ENCODE measurements around the gene ZNF746. TPM values are rescaled to one million over a fixed set of nuclear protein-coding genes. Genes with fewer than 3 reads are reported as not detected.

Gene ZNF746
- total RNA-seq, 2 donors from 2014 or later = 12.2 to 14.5 TPM

- H3K36me3 ChIP-seq = no peaks in the 10 kb centered on the region
- intact Hi-C loops (cut with DNase I) = no loop called here
- no peaks in the 10 kb centered on the region for H3K9me3 ChIP-seq
- H3K9ac ChIP-seq (ENCODE audit: low read depth in 2 of 2, low read length in 2 of 2) = no peak overlapping the region
- no peak overlapping the region for H3K27ac ChIP-seq
- no peak overlapping the region for H3K4me3 ChIP-seq
- H3K27me3 ChIP-seq = no peaks in the 10 kb centered on the region
- H3K4me1 ChIP-seq = no peaks in the 10 kb centered on the region
- DNase-seq = no peak
- TF ChIP-seq, protein P1, sequence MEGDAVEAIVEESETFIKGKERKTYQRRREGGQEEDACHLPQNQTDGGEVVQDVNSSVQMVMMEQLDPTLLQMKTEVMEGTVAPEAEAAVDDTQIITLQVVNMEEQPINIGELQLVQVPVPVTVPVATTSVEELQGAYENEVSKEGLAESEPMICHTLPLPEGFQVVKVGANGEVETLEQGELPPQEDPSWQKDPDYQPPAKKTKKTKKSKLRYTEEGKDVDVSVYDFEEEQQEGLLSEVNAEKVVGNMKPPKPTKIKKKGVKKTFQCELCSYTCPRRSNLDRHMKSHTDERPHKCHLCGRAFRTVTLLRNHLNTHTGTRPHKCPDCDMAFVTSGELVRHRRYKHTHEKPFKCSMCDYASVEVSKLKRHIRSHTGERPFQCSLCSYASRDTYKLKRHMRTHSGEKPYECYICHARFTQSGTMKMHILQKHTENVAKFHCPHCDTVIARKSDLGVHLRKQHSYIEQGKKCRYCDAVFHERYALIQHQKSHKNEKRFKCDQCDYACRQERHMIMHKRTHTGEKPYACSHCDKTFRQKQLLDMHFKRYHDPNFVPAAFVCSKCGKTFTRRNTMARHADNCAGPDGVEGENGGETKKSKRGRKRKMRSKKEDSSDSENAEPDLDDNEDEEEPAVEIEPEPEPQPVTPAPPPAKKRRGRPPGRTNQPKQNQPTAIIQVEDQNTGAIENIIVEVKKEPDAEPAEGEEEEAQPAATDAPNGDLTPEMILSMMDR (IDR thresholded peaks at IDR 0.05) = no peak
Observed at GRCh38 chr7:149458235-149458634, 39.4 kb downstream of the ZNF746 start.

DNA sequence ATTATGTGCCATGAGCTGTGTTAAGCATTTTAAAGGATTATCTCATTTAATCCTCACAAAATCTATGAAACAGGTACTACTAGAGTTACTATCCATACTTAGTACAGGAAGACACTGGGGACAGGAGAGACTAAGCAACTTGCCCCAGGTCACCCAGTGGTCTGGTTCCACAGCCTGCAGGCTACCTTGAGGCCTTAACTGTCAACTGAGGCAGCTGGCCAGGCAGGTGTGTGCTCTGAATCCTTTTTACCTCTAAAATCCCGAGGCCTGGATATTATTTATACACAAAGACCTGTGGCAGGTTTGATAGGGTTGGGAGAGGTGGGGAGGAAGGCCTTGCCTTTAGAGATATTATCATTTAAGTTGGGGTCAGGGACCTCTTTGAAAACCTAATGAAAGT lies 39.8 kb downstream of the ZNF746 start:
- intact Hi-C loops (cut with DNase I) = no loop called here
- H3K4me1 ChIP-seq = no peaks in the 10 kb centered on the region
- no peak overlapping the region for H3K27ac ChIP-seq
- TF ChIP-seq, protein P1 (IDR thresholded peaks at IDR 0.05) = no peak
- no peaks in the 10 kb centered on the region for H3K9me3 ChIP-seq
- H3K9ac ChIP-seq (ENCODE audit: low read depth in 2 of 2, low read length in 2 of 2) = no peak overlapping the region
- H3K36me3 ChIP-seq = no peaks in the 10 kb centered on the region
- DNase-seq = peak; percentile 6
- H3K4me3 ChIP-seq = no peak overlapping the region
- no peaks in the 10 kb centered on the region for H3K27me3 ChIP-seq

DNA sequence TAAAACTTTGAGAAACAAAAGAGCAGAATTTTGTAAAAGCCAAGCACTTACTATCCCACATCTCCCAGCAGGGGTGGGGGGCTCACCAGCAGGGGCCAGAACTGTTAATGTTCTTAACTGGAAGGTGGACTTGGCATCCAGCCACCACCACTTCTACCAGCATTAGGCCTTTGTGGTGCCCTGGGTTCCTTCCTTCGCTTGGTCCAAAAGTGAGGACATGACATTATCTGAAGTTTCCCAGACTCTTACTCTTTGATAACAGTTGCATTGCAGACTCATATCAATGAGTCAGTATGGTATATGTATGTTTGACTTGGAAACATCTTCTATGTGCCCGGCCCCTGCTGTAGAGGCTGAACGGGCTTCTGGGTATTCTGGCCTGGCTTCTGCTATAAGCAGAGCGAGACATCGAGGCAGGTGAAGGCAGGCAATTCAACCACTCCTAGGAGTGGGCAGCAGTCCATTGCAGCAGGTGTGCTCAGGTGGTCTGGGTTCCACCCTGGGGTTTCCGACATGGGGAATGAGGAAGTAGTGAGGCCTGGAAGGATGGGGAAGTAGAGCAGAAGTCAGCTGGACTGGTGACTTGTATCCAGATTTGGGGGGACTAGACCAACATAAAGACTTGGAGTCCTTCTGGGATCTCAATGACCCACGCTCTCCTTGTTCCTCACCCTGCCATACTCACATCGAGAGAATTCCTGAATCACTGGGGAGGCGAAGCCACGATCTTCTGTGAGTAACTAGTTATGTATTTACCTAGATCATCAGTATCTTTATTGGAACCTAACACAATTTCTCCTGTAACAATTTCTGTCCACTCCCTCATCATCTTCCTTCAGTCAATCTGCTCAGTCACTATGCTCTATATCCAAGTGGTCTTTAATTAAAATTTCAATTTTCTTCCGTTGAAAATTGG lies 40.8 kb downstream of the ZNF746 start:
- Histone ChIP-seq H3K9me3 (no peaks in the 10 kb centered on the region), H3K9ac (ENCODE audit: low read depth in 2 of 2, low read length in 2 of 2) (no peak overlapping the region), H3K36me3 (no peaks in the 10 kb centered on the region), H3K4me3 (no peak overlapping the region), H3K4me1 (no peaks in the 10 kb centered on the region), H3K27ac (no peak overlapping the region), H3K27me3 (no peaks in the 10 kb centered on the region)
- DNase-seq = peak; percentile 11
- TF ChIP-seq, protein P1 (IDR thresholded peaks at IDR 0.05) = no peak
- intact Hi-C loops (cut with DNase I) = no loop called here

DNA sequence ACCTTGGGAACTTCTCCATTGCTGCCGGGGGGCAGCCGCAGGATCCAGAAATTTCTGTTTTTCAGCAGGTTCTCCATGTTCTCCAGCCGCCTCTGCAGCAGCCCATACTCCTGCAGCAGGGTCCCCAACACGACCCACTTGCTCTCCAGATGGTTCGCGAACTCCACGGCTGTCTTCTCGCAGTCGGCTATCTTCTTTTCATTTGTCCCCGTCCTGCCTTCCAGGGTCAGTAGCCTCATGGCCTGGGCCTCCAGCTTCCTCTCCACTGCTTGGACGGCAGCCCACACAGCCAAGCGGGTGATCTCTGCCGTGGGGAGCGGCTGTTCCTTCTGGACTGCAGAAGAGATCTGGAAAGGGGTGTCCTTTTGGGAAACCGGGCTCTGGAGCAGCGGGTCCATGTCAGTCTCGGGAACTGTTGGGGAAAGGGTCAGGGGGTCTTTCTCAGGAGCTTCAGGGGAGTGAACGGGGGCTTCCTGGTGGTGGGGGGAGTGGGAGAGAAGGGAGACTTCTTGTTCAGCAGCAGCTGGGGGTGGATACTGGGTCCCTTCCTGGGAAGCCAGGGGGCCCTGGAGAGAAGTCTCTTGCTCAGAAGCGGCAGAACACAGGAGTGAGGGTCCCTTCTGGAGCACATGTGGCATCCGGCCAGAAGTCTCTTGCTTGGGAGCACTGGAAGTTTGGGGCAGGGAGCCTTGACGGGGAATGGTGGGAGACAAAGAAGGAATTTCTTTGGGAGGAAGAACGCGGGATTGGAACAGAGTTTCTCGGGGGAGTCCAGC lies 42.2 kb downstream of the ZNF746 start:
- intact Hi-C loops (cut with DNase I) = no loop called here
- no peak overlapping the region for H3K4me3 ChIP-seq
- TF ChIP-seq, protein P1 (IDR thresholded peaks at IDR 0.05) = no peak
- no peak overlapping the region for H3K9ac ChIP-seq (ENCODE audit: low read depth in 2 of 2, low read length in 2 of 2)
- no peaks in the 10 kb centered on the region for H3K36me3 ChIP-seq
- peak; percentile 10 for DNase-seq
- H3K4me1 ChIP-seq = no peaks in the 10 kb centered on the region
- H3K27me3 ChIP-seq = no peaks in the 10 kb centered on the region
- H3K27ac ChIP-seq = no peak overlapping the region
- H3K9me3 ChIP-seq = no peaks in the 10 kb centered on the region

DNA sequence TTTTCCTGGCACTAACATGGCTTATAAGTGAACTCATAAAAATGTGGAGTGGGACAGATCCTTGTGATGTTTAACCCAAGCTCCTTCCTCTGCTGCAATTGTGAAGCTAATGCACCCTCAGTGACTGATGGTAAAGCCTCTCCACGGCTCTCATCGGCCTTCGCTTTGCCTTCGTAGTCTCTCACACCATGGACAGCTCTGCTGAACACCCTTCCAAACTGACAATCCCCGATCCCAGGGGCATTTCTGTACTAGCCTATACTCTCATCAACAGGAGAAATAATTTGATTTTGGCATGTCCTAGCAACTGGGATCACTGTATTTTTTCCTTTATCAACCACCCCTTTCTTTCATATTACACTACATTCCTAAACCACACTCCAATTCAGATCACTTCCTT lies 42.9 kb downstream of the ZNF746 start:
- DNase-seq = no peak
- H3K27me3 ChIP-seq = no peaks in the 10 kb centered on the region
- H3K36me3 ChIP-seq = peaks cover 3% of the 10 kb centered on the region
- H3K4me3 ChIP-seq = no peak overlapping the region
- H3K9me3 ChIP-seq = no peaks in the 10 kb centered on the region
- TF ChIP-seq, protein P1 (IDR thresholded peaks at IDR 0.05) = no peak
- no peak overlapping the region for H3K27ac ChIP-seq
- H3K9ac ChIP-seq (ENCODE audit: low read depth in 2 of 2, low read length in 2 of 2) = no peak overlapping the region
- intact Hi-C loops (cut with DNase I) = no loop called here
- H3K4me1 ChIP-seq = no peaks in the 10 kb centered on the region
